Suprapubic skin (tissue), 4 donors: ENCODE results near the gene FUCA1. TPM values are rescaled to one million over a fixed set of nuclear protein-coding genes. Genes with fewer than 3 reads are reported as not detected.
A peak's percentile ranks its signal among the peaks of the same experiment; 100 is the strongest.
"Not testable (repeated sequence)": the region's sequence is repeated elsewhere in the genome, so short reads cannot be mapped to it uniquely, and the experiment has no call there.

Experiments used
- DNase-seq, 2 donors: peaks; one replicate each; pipeline ENCODE4 v3.0.0-alpha.2; 2019; ENCODE audit warnings: low spot score in 2 of 2
- H3K27ac ChIP-seq: fragments of 200-600 bp; sonication (generic); one replicate; pipeline ENCODE4 v1.5.1; 2019
- H3K27me3 ChIP-seq: fragments of 200-600 bp; sonication (generic); one replicate; pipeline ENCODE4 v1.5.1; 2019
- H3K36me3 ChIP-seq: fragments of 200-600 bp; sonication (generic); one replicate; pipeline ENCODE4 v1.5.1; 2019
- H3K4me1 ChIP-seq: fragments of 200-600 bp; sonication (generic); one replicate; pipeline ENCODE4 v1.5.1; 2019
- H3K4me3 ChIP-seq: fragments of 200-600 bp; sonication (generic); one replicate; pipeline ENCODE4 v1.5.1; 2019; ENCODE audit warnings: mild to moderate bottlenecking
- H3K9me3 ChIP-seq: fragments of 200-600 bp; sonication (generic); one replicate; pipeline ENCODE4 v1.5.1; 2019
- CTCF ChIP-seq, 2 donors: fragments of 200-600 bp in 1 of 2; fragments of 450-650 bp in 1 of 2; sonication (generic) in 1 of 2; IDR thresholded peaks; one replicate each; pipeline ENCODE4 v1.5.1; 2016 to 2019; ENCODE audit warnings: antibody characterized with exemption in 2 of 2, mild to moderate bottlenecking in 1 of 2, moderate library complexity in 1 of 2
- EP300 ChIP-seq: sonication (generic); formaldehyde crosslinking; IDR thresholded peaks from one replicate; pipeline ENCODE4 v1.6.1; 2017; ENCODE audit warnings: antibody characterized with exemption
- POLR2A ChIP-seq, 2 donors: fragments of 450-650 bp; IDR thresholded peaks; one replicate each; pipeline ENCODE4 v1.6.1; 2017; ENCODE audit warnings: antibody characterized with exemption in 2 of 2, mild to moderate bottlenecking in 2 of 2, moderate library complexity in 2 of 2
- POLR2AphosphoS5 ChIP-seq, 3 donors: sonication (generic); formaldehyde crosslinking; IDR thresholded peaks; one replicate each; pipeline ENCODE4 v1.6.1; 2017; ENCODE audit warnings: antibody characterized with exemption in 3 of 3
- WGBS: methylation state at CpG from one replicate; pipeline ENCODE4 v1.1.5; 2018; 5-methylcytosine and 5-hydroxymethylcytosine counted together
- total RNA-seq, 4 donors: library from RNA; depleted of rRNA; stranded (reverse); fragments of >200 nt; gene quantifications; one replicate each; pipeline ENCODE4 v1.1.0, GENCODE V29; 2016

The FUCA1 gene
- total RNA-seq, 4 donors from 2014 or later = 11.8 to 17.6 (median 13.8) TPM

GRCh38 chr1:23902321-23903278, 34.5 kb upstream of the FUCA1 start:
- H3K27me3 ChIP-seq = peaks cover 18% of the 10 kb centered on the region
- TF ChIP-seq POLR2A (IDR thresholded peaks at IDR 0.05) (no peak), EP300 (no peak), POLR2AphosphoS5 (IDR thresholded peaks at IDR 0.05) (no peak), CTCF (IDR thresholded peaks at IDR 0.05) (no peak)
- no peak overlapping the region for H3K27ac ChIP-seq
- H3K4me1 ChIP-seq = peaks cover 12% of the 10 kb centered on the region
- 67% methylated on average over 17 of the region's 92 CpGs for WGBS
- H3K4me3 ChIP-seq = peak overlapping the region; percentile 53
- no peak for DNase-seq
- H3K9me3 ChIP-seq = no peaks in the 10 kb centered on the region
- no peaks in the 10 kb centered on the region for H3K36me3 ChIP-seq

DNA sequence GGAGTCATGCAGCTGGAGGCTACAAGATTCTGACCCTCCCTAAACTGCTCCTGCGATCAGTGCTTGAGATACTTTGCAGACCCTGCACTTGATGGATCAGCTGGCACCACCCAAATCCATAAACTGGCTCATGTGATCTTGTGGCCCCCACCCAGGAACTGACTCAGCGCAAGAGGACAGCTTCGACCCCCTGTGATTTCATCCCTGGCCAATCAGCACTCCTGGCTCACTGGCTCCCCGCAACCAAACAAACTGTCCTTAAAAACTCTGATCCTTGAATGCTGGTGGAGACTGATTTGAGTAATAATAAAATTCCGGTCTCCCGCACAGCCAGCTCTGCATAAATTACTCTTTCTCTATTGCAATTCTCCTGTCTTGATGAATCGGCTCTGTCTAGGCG, 31.9 kb upstream of the FUCA1 start:
- H3K9me3 ChIP-seq, DNase-seq, H3K36me3 ChIP-seq, H3K4me3 ChIP-seq, H3K27ac ChIP-seq: not testable (repeated sequence)
- WGBS = 70% methylated on average over 8 of the region's 8 CpGs
- Histone ChIP-seq H3K27me3 (peaks cover 18% of the 10 kb centered on the region), H3K4me1 (peaks cover 12% of the 10 kb centered on the region)

- Histone ChIP-seq H3K27ac (no peak overlapping the region), H3K9me3 (no peaks in the 10 kb centered on the region), H3K27me3 (peaks cover 17% of the 10 kb centered on the region), H3K4me1 (peaks cover 12% of the 10 kb centered on the region), H3K36me3 (no peaks in the 10 kb centered on the region), H3K4me3 (no peak overlapping the region)
- TF ChIP-seq POLR2AphosphoS5 (IDR thresholded peaks at IDR 0.05) (no peak), EP300 (no peak), POLR2A (IDR thresholded peaks at IDR 0.05) (no peak), CTCF (IDR thresholded peaks at IDR 0.05) (no peak)
- no peak for DNase-seq
- 80% methylated on average over 3 of the region's 3 CpGs for WGBS
Measured at GRCh38 chr1:23899070-23899469, 31.0 kb upstream of the FUCA1 start.

GRCh38 chr1:23897083-23897482, 29.0 kb upstream of the FUCA1 start:
- TF ChIP-seq POLR2A (IDR thresholded peaks at IDR 0.05) (no peak), CTCF (IDR thresholded peaks at IDR 0.05) (no peak), POLR2AphosphoS5 (IDR thresholded peaks at IDR 0.05) (no peak), EP300 (no peak)
- no peak overlapping the region for H3K27ac ChIP-seq
- no peak overlapping the region for H3K4me3 ChIP-seq
- no peaks in the 10 kb centered on the region for H3K36me3 ChIP-seq
- no peak for DNase-seq
- H3K9me3 ChIP-seq = no peaks in the 10 kb centered on the region
- H3K4me1 ChIP-seq = peaks cover 3% of the 10 kb centered on the region
- 45% methylated on average over 6 of the region's 6 CpGs for WGBS
- no peaks in the 10 kb centered on the region for H3K27me3 ChIP-seq

GRCh38 chr1:23896491-23896890, 28.4 kb upstream of the FUCA1 start:
- Histone ChIP-seq H3K4me1 (peaks cover 3% of the 10 kb centered on the region), H3K9me3 (no peaks in the 10 kb centered on the region), H3K4me3 (no peak overlapping the region), H3K36me3 (no peaks in the 10 kb centered on the region), H3K27me3 (no peaks in the 10 kb centered on the region), H3K27ac (no peak overlapping the region)
- DNase-seq = no peak
- TF ChIP-seq EP300 (no peak), POLR2AphosphoS5 (IDR thresholded peaks at IDR 0.05) (no peak), POLR2A (IDR thresholded peaks at IDR 0.05) (no peak), CTCF (IDR thresholded peaks at IDR 0.05) (no peak)
- 50% methylated on average over 3 of the region's 3 CpGs for WGBS
